IMR-90 (cell line): ENCODE data around the gene WDR43. TPM values are rescaled to one million over a fixed set of nuclear protein-coding genes. Genes with fewer than 3 reads are reported as not detected.
A peak's percentile ranks its signal among the peaks of the same experiment; 100 is the strongest.

Source experiments
- ATAC-seq: fragments of 200-7000 bp; cut with Tn5 transposase; 2 replicates; pipeline ENCODE4 v1.9.1; 2020; ENCODE audit warnings: low read depth, mild to moderate bottlenecking, moderate library complexity
- BruUV-seq: library from RNA; stranded (reverse); fragments of 400-500 nt; replicated peaks from 2 replicates; lab custom pipeline; 2021; lab: Mats Ljungman, UMichigan
- CTCF ChIA-PET: fragments of 300-600 bp; formaldehyde crosslinking; extraction: SDS; loops from one replicate; lab custom pipeline; 2021; ENCODE audit warnings: antibody characterized with exemption; lab: Yijun Ruan, JAX
- POLR2A ChIA-PET: fragments of 300-600 bp; sonication (Branson Sonifier 250); formaldehyde crosslinking; loops from one replicate; lab custom pipeline; 2022; ENCODE audit warnings: antibody characterized with exemption; ENCODE audit not compliant: unreplicated experiment; lab: Charles Lee
- DNase-seq: peaks from one replicate; pipeline ENCODE4 v3.0.0; 2013
- H2AFZ ChIP-seq: replicated peaks from 2 replicates; pipeline ENCODE3; 2013; ENCODE audit warnings: low read length, mild to moderate bottlenecking; ENCODE audit not compliant: poor library complexity
- H2AK5ac ChIP-seq: 2 replicates; pipeline ENCODE4 v1.6.1; 2013; ENCODE audit warnings: low read depth, low read length, inconsistent platforms
- H2AK9ac ChIP-seq: replicated peaks from 2 replicates; pipeline ENCODE3; 2013; ENCODE audit warnings: mild to moderate bottlenecking, low read depth, low read length, moderate library complexity; ENCODE audit not compliant: poor library complexity
- H2BK120ac ChIP-seq: 2 replicates; pipeline ENCODE4 v1.6.1; 2013; ENCODE audit warnings: low read depth, low read length, inconsistent platforms
- H2BK15ac ChIP-seq: 3 replicates; pipeline ENCODE4 v1.6.1; 2013; ENCODE audit warnings: low read depth, low read length, inconsistent platforms
- H2BK20ac ChIP-seq: 2 replicates; pipeline ENCODE4 v1.6.1; 2013; ENCODE audit warnings: low read depth, mild to moderate bottlenecking, inconsistent platforms, low read length, moderate library complexity
- H2BK5ac ChIP-seq: 2 replicates; pipeline ENCODE4 v1.6.1; 2013; ENCODE audit warnings: mild to moderate bottlenecking, low read depth, low read length, inconsistent platforms; ENCODE audit not compliant: poor library complexity, severe bottlenecking
- H3K14ac ChIP-seq: replicated peaks from 2 replicates; pipeline ENCODE4 v1.6.1; 2013; ENCODE audit warnings: low read depth, low read length, inconsistent platforms
- H3K18ac ChIP-seq: 2 replicates; pipeline ENCODE4 v1.6.1; 2013; ENCODE audit warnings: low read depth, low read length, control low read depth
- H3K23ac ChIP-seq: 2 replicates; pipeline ENCODE4 v1.6.1; 2013; ENCODE audit warnings: low read depth, low read length, inconsistent platforms
- H3K27ac ChIP-seq: 2 replicates; pipeline ENCODE4 v1.5.1; 2013; ENCODE audit warnings: mild to moderate bottlenecking, control low read depth, low read length; ENCODE audit not compliant: insufficient read depth
- H3K27me3 ChIP-seq: 2 replicates; pipeline ENCODE4 v1.6.1; 2013; ENCODE audit warnings: low read length; ENCODE audit not compliant: control insufficient read depth, insufficient read depth
- H3K36me3 ChIP-seq: 2 replicates; pipeline ENCODE4 v1.6.1; 2013; ENCODE audit warnings: low read length, mixed read lengths; ENCODE audit not compliant: control insufficient read depth, insufficient read depth
- H3K4ac ChIP-seq: 2 replicates; pipeline ENCODE4 v1.6.1; 2013; ENCODE audit warnings: low read depth, low read length, inconsistent platforms
- H3K4me1 ChIP-seq: 2 replicates; pipeline ENCODE4 v1.6.1; 2013; ENCODE audit warnings: low read length, mixed read lengths; ENCODE audit not compliant: control insufficient read depth, insufficient read depth
- H3K4me2 ChIP-seq: 2 replicates; pipeline ENCODE4 v1.6.1; 2013; ENCODE audit warnings: low read depth, mild to moderate bottlenecking, control low read depth, low read length, moderate library complexity
- H3K4me3 ChIP-seq: 2 replicates; pipeline ENCODE4 v1.5.1; 2013; ENCODE audit warnings: low read depth, mild to moderate bottlenecking, control low read depth, low read length, moderate library complexity; ENCODE audit not compliant: insufficient read depth
- H3K56ac ChIP-seq: 2 replicates; pipeline ENCODE4 v1.6.1; 2013; ENCODE audit warnings: low read length, inconsistent platforms; ENCODE audit not compliant: insufficient read depth; ENCODE audit errors: extremely low read depth
- H3K79me1 ChIP-seq, 2 experiments: 2 replicates each; pipeline ENCODE4 v1.6.1; 2013; ENCODE audit warnings: low read length in 2 of 2, inconsistent platforms in 1 of 2, low read depth in 1 of 2
- H3K9ac ChIP-seq: 2 replicates; pipeline ENCODE4 v1.6.1; 2013; ENCODE audit warnings: low read depth, low read length, control low read depth
- H3K9me1 ChIP-seq: 2 replicates; pipeline ENCODE4 v1.6.1; 2013; ENCODE audit warnings: low read length, inconsistent platforms; ENCODE audit not compliant: insufficient read depth
- H3K9me3 ChIP-seq: 2 replicates; pipeline ENCODE4 v1.6.1; 2013; ENCODE audit warnings: low read length; ENCODE audit not compliant: control insufficient read depth, insufficient read depth
- H4K20me1 ChIP-seq: 2 replicates; pipeline ENCODE4 v1.6.1; 2013; ENCODE audit warnings: low read length, inconsistent platforms; ENCODE audit not compliant: insufficient read depth
- H4K5ac ChIP-seq: 2 replicates; pipeline ENCODE4 v1.6.1; 2013; ENCODE audit warnings: mild to moderate bottlenecking, low read depth, low read length, control low read depth
- H4K8ac ChIP-seq, 2 experiments: 2 replicates each; pipeline ENCODE4 v1.6.1; 2013; ENCODE audit warnings: low read depth in 2 of 2, low read length in 2 of 2, control low read depth in 1 of 2, inconsistent platforms in 1 of 2
- H4K91ac ChIP-seq: 2 replicates; pipeline ENCODE4 v1.6.1; 2013; ENCODE audit warnings: low read depth, low read length, inconsistent platforms; ENCODE audit not compliant: insufficient read depth
- CEBPB ChIP-seq: IDR thresholded peaks from 2 replicates; pipeline ENCODE4 v1.6.1; 2012; ENCODE audit warnings: low read depth, low read length, improper control_type of control experiment
- MXI1 ChIP-seq: IDR thresholded peaks from 2 replicates; pipeline ENCODE4 v1.6.1; 2012; ENCODE audit warnings: low read depth, mild to moderate bottlenecking, low read length, moderate library complexity, borderline replicate concordance
- RFX5 ChIP-seq: IDR thresholded peaks from 2 replicates; pipeline ENCODE4 v1.8.0; 2012; ENCODE audit warnings: low read depth, mild to moderate bottlenecking, low read length, moderate library complexity
- WGBS, 2 experiments: methylation state at CpG; one replicate each; pipeline versions ENCODE4 v1.1.5 to v1.1.7; 2013; ENCODE audit warnings: missing lambda C conversion rate in 2 of 2; ENCODE audit not compliant: insufficient read length in 1 of 2; ENCODE audit errors: extremely low coverage in 2 of 2; 5-methylcytosine and 5-hydroxymethylcytosine counted together
- dilution Hi-C: fragments of 300-500 bp; cut with HindIII; formaldehyde crosslinking; loops from one replicate; pipeline ENCODE4 v1.14.3; 2018; ENCODE audit warnings: low sequenced_read_pairs; ENCODE audit not compliant: unreplicated experiment
- in situ Hi-C: fragments of 300-500 bp; cut with MboI; formaldehyde crosslinking; loops from 3 replicates; pipeline ENCODE4 v1.14.3; 2019; ENCODE audit warnings: low sequenced_read_pairs, inconsistent platforms, mixed read lengths
- intact Hi-C: fragments of 100-400 bp; cut with micrococcal nuclease; formaldehyde crosslinking; loops from 2 replicates; pipeline ENCODE4 v1.10.0; 2022
- polyA plus RNA-seq, 3 experiments: library from polyadenylated mRNA; depleted of rRNA; stranded (reverse); fragments of >200 nt; gene quantifications; 2 replicates each; pipeline ENCODE4 v1.2.3, GENCODE V29; 2012; ENCODE audit warnings: low replicate concordance in 1 of 3
- total RNA-seq: library from RNA; depleted of rRNA; stranded (reverse); fragments of >200 nt; gene quantifications from 2 replicates; pipeline ENCODE4 v1.2.3, GENCODE V29; 2012

WDR43 gene
- total and polyA plus RNA-seq, 2 of the 4 experiments (the other 2 are of a cell fraction) = 40.3 to 300 TPM

DNA sequence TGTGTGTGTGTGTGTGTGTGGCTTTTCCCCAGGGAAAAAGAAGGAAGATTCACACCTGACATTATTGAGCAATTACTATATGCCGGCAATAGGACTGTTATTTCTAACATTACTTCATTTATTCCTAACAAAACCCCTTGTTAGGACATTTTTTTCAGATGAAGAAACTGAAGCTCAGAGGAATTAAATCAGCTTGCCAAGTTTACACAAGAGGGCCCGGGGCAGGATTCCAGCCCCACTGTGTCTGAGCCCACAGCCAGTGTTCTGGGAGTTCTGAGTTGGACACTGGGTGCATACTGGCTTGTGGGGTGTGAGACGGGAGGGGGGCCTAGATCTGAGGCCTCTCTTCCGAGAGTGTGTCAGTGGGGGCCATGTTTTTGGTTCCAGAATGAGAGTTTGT, 96.6 kb downstream of the WDR43 start:
- peak overlapping the region; percentile 2; the same call in 1 of the 2 replicates for H3K4me2 ChIP-seq
- H2AK5ac ChIP-seq = peak overlapping the region; percentile 1; the same call in 1 of the 2 replicates
- H3K4me1 ChIP-seq = peaks cover 18% of the 10 kb centered on the region
- ChIA-PET CTCF (no interaction called here), POLR2A (no interaction called here)
- peak overlapping the region; percentile 8; the same call in 1 of the 2 replicates for H3K23ac ChIP-seq
- peaks cover 6% of the 10 kb centered on the region; the same call in 1 of the 2 replicates for H3K9me1 ChIP-seq
- peak overlapping the region; percentile 76; the same call in 1 of the 2 replicates for H3K18ac ChIP-seq
- no peaks in the 10 kb centered on the region for H4K20me1 ChIP-seq
- WGBS, 2 experiments = no CpG with 5 or more reads among the region's 4 CpGs
- H2BK15ac ChIP-seq = no peak overlapping the region
- no peak overlapping the region for H3K4me3 ChIP-seq
- H3K27me3 ChIP-seq = peaks cover 2% of the 10 kb centered on the region
- H3K9me3 ChIP-seq = no peaks in the 10 kb centered on the region
- no peak overlapping the region for H2AK9ac ChIP-seq
- H3K27ac ChIP-seq = peak overlapping the region; percentile 46; the same call in 1 of the 2 replicates
- no peak overlapping the region for H3K56ac ChIP-seq
- intact Hi-C loops = no loop called here
- peak overlapping the region; percentile 60 for H2AFZ ChIP-seq
- DNase-seq = peak; percentile 78
- in situ Hi-C loops = no loop called here
- H4K8ac ChIP-seq = peak overlapping the region; percentile 1 to 28; a peak in 2 of 4 replicates
- no peaks in the 10 kb centered on the region for H3K36me3 ChIP-seq
- peak overlapping the region; percentile 6 for H2BK5ac ChIP-seq
- ATAC-seq = peak; percentile 85
- TF ChIP-seq RFX5 (no peak), CEBPB (peak; percentile 71), MXI1 (no peak)
- no peak overlapping the region for H3K14ac ChIP-seq
- H3K79me1 ChIP-seq = no peaks in the 10 kb centered on the region
- H2BK20ac ChIP-seq = peak overlapping the region; percentile 79; the same call in 1 of the 2 replicates
- dilution Hi-C loops = no loop called here
- peak overlapping the region; percentile 41; the same call in 1 of the 2 replicates for H4K91ac ChIP-seq
- peak overlapping the region; percentile 21; the same call in 1 of the 2 replicates for H4K5ac ChIP-seq
- H2BK120ac ChIP-seq = peak overlapping the region; percentile 71
- peak overlapping the region; percentile 68 for H3K4ac ChIP-seq
- no peak overlapping the region for H3K9ac ChIP-seq
- BruUV-seq = no TSS peak
